ENCODE measurements around the gene PRKG1.

DNA sequence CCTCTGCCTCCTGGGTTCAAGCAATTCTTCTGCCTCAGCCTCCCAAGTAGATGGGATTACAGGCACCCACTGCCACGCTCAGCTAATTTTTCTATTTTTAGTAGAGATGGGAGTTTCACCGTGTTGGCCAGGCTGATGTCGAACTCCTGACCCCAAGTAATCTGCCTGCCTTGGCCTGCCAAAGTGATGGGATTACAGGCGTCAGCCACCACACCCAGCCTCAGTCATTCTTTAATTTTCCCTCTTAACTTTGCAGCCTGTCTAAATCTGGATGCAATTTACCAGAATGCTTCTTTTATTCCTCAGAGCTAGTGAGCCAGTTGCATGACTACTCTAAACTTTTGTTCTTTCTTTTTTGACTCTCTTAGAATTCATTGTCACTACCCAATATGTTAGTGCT is 715.6 kb downstream of the PRKG1 start:
- no peak for TF ChIP-seq POLR2AphosphoS5 (IDR thresholded peaks at IDR 0.05; ENCODE audit: low read depth)
- TF ChIP-seq, protein P1, sequence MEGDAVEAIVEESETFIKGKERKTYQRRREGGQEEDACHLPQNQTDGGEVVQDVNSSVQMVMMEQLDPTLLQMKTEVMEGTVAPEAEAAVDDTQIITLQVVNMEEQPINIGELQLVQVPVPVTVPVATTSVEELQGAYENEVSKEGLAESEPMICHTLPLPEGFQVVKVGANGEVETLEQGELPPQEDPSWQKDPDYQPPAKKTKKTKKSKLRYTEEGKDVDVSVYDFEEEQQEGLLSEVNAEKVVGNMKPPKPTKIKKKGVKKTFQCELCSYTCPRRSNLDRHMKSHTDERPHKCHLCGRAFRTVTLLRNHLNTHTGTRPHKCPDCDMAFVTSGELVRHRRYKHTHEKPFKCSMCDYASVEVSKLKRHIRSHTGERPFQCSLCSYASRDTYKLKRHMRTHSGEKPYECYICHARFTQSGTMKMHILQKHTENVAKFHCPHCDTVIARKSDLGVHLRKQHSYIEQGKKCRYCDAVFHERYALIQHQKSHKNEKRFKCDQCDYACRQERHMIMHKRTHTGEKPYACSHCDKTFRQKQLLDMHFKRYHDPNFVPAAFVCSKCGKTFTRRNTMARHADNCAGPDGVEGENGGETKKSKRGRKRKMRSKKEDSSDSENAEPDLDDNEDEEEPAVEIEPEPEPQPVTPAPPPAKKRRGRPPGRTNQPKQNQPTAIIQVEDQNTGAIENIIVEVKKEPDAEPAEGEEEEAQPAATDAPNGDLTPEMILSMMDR (IDR thresholded peaks at IDR 0.05; ENCODE audit: insufficient read depth, low read length) = no peak

Measured in HL-60 (cell line).